GM12878 (cell line): ENCODE measurements around the gene SLC24A3. TPM values are rescaled to one million over a fixed set of nuclear protein-coding genes. Genes with fewer than 3 reads are reported as not detected.

Source experiments
- ATAC-seq: fragments of 200-7000 bp; cut with Tn5 transposase; 3 replicates; pipeline ENCODE4 v1.9.1; 2020; ENCODE audit warnings: mild to moderate bottlenecking, moderate library complexity
- BruUV-seq: library from RNA; stranded (reverse); fragments of 400-500 nt; replicated peaks from 2 replicates; lab custom pipeline; 2021; lab: Mats Ljungman, UMichigan
- CTCF ChIA-PET: fragments of 300-600 bp; sonication (Branson Sonifier 250); formaldehyde crosslinking; extraction: SDS; loops from one replicate; lab custom pipeline; 2021; ENCODE audit warnings: inconsistent platforms; lab: Yijun Ruan, JAX
- POLR2A ChIA-PET: fragments of 350-600 bp; formaldehyde crosslinking; extraction: SDS; loops from one replicate; lab custom pipeline; 2021; ENCODE audit warnings: inconsistent platforms; lab: Charles Lee
- RAD21 ChIA-PET: fragments of 300-600 bp; sonication (Branson Sonifier 250); formaldehyde crosslinking; loops from one replicate; lab custom pipeline; 2023; ENCODE audit warnings: antibody characterized with exemption; ENCODE audit not compliant: unreplicated experiment; lab: Charles Lee
- SMC1A ChIA-PET: fragments of 300-600 bp; sonication (Branson Sonifier 250); formaldehyde crosslinking; loops from one replicate; lab custom pipeline; 2023; ENCODE audit not compliant: unreplicated experiment, uncharacterized antibody; lab: Charles Lee
- DNase-seq: peaks from one replicate; pipeline ENCODE4 v3.0.0-alpha.2; 2011; ENCODE audit warnings: low read depth, low spot score
- FAIRE-seq: peaks from 3 replicates; lab custom pipeline; 2011; peaks lifted over from hg19 to GRCh38; lab: Jason Lieb, UNC
- H2AFZ ChIP-seq: 2 replicates; pipeline ENCODE4 v1.6.0; 2011; ENCODE audit warnings: low read depth, low read length, control low read depth; ENCODE audit not compliant: control insufficient read depth
- H3K27ac ChIP-seq: 2 replicates; pipeline ENCODE4 v1.5.1; 2011; ENCODE audit warnings: control low read depth; ENCODE audit not compliant: control insufficient read depth, insufficient read depth
- H3K27me3 ChIP-seq, 2 experiments: replicated peaks in 1 of 2; 2 replicates each; pipeline versions ENCODE4 v1.6.0 to v1.6.1; 2011; ENCODE audit warnings: low read length in 1 of 2; ENCODE audit not compliant: control insufficient read depth in 2 of 2, insufficient read depth in 2 of 2
- H3K36me3 ChIP-seq, 2 experiments: 2 replicates each; pipeline ENCODE4 v1.5.1; 2011; ENCODE audit warnings: low read length in 1 of 2; ENCODE audit not compliant: control insufficient read depth in 2 of 2, insufficient read depth in 2 of 2
- H3K4me1 ChIP-seq: 2 replicates; pipeline ENCODE4 v1.6.1; 2011; ENCODE audit warnings: mild to moderate bottlenecking, low read length, moderate library complexity, mixed read lengths; ENCODE audit not compliant: control insufficient read depth, insufficient read depth
- H3K4me2 ChIP-seq: 2 replicates; pipeline ENCODE4 v1.6.0; 2011; ENCODE audit warnings: control low read depth; ENCODE audit not compliant: control insufficient read depth, insufficient read depth
- H3K4me3 ChIP-seq: fragments of 200-600 bp; sonication (generic); 2 replicates; pipeline ENCODE4 v1.5.1; 2016
- H3K79me2 ChIP-seq: 2 replicates; pipeline ENCODE4 v1.6.0; 2011; ENCODE audit warnings: low read length; ENCODE audit not compliant: control insufficient read depth, insufficient read depth
- H3K9ac ChIP-seq: 2 replicates; pipeline ENCODE4 v1.8.0; 2011; ENCODE audit warnings: low read length, control low read depth, mixed read lengths; ENCODE audit not compliant: control insufficient read depth, insufficient read depth
- H3K9me3 ChIP-seq: replicated peaks from 3 replicates; pipeline ENCODE4 v1.5.1; 2011; ENCODE audit warnings: mild to moderate bottlenecking, low read length; ENCODE audit not compliant: control insufficient read depth, insufficient read depth
- H4K20me1 ChIP-seq: 2 replicates; pipeline ENCODE4 v1.6.0; 2011; ENCODE audit not compliant: control insufficient read depth, insufficient read depth
- BRCA1 ChIP-seq: IDR thresholded peaks from 2 replicates; pipeline ENCODE4 v1.6.1; 2011; ENCODE audit warnings: low read depth, low read length, improper control_type of control experiment
- EP300 ChIP-seq, 2 experiments: fragments of 150-350 bp in 1 of 2; IDR thresholded peaks; 2 replicates each; pipeline ENCODE4 v1.6.1; 2011 to 2012; ENCODE audit warnings: low read depth in 2 of 2, low read length in 2 of 2, borderline replicate concordance in 1 of 2, improper control_type of control experiment in 1 of 2, inconsistent platforms in 1 of 2; ENCODE audit not compliant: control insufficient read depth in 1 of 2
- EZH2 ChIP-seq: IDR thresholded peaks from 2 replicates; pipeline ENCODE4 v1.6.1; 2012; ENCODE audit warnings: low read depth, mild to moderate bottlenecking, control low read depth, inconsistent platforms, low read length, borderline replicate concordance; ENCODE audit not compliant: control insufficient read depth
- FOXK2 ChIP-seq: fragments of 450-650 bp; IDR thresholded peaks from 2 replicates; pipeline ENCODE4 v1.6.1; 2017; ENCODE audit warnings: mild to moderate bottlenecking, moderate library complexity
- HCFC1 ChIP-seq: fragments of 150-350 bp; IDR thresholded peaks from 2 replicates; pipeline ENCODE4 v1.6.1; 2014; ENCODE audit warnings: low read length
- HDGF ChIP-seq: fragments of 450-650 bp; IDR thresholded peaks from 2 replicates; pipeline ENCODE4 v1.6.1; 2016; ENCODE audit warnings: antibody characterized with exemption
- NR2F1 ChIP-seq: fragments of 450-650 bp; conservative IDR thresholded peaks from 2 replicates; pipeline ENCODE4 v1.6.1; 2017; ENCODE audit warnings: mild to moderate bottlenecking
- POLR2AphosphoS2 ChIP-seq: IDR thresholded peaks from 2 replicates; pipeline ENCODE4 v1.6.1; 2011; ENCODE audit warnings: low read depth, mild to moderate bottlenecking, low read length, improper control_type of control experiment, moderate library complexity
- POU2F2 ChIP-seq: IDR thresholded peaks from 3 replicates; pipeline ENCODE4 v1.6.1; 2011; ENCODE audit warnings: low read depth, mild to moderate bottlenecking, low read length, borderline replicate concordance
- SMARCA5 ChIP-seq: fragments of 450-650 bp; IDR thresholded peaks from 2 replicates; pipeline ENCODE4 v1.6.1; 2017; ENCODE audit warnings: mild to moderate bottlenecking
- SREBF1 ChIP-seq: IDR thresholded peaks from 2 replicates; pipeline ENCODE4 v1.6.1; 2012; ENCODE audit warnings: mild to moderate bottlenecking, low read length
- ZSCAN29 ChIP-seq: fragments of 450-650 bp; IDR thresholded peaks from 2 replicates; pipeline ENCODE4 v1.6.1; 2017; ENCODE audit warnings: mild to moderate bottlenecking, moderate library complexity
- WGBS: methylation state at CpG from one replicate; pipeline ENCODE4 v1.1.6; 2016; ENCODE audit warnings: low lambda C conversion rate; ENCODE audit not compliant: insufficient replicate concordance, insufficient coverage; ENCODE audit errors: missing lambda C conversion rate; 5-methylcytosine and 5-hydroxymethylcytosine counted together
- in situ Hi-C: fragments of 300-500 bp; cut with MboI; formaldehyde crosslinking; loops from 9 replicates; pipeline ENCODE4 v1.14.3; 2018; ENCODE audit warnings: mixed read lengths
- intact Hi-C: fragments of 100-400 bp; cut with micrococcal nuclease; formaldehyde crosslinking; loops from one replicate; pipeline ENCODE4 v1.14.2; 2022; ENCODE audit not compliant: unreplicated experiment
- polyA plus RNA-seq, 11 experiments: library from polyadenylated mRNA; depleted of rRNA in 4 of 11; unstranded in 6 of 11; stranded (reverse) in 5 of 11; fragments of >200 nt; fragmentation: Nextera tagmentation in 4 of 11; fragmentation: Illumina TruSeq in 1 of 11; extraction: Ambion mirVana in 4 of 11; extraction: Trizol in 1 of 11; gene quantifications; 1 replicate in 1 of 11; 2 replicates in 10 of 11; pipeline versions ENCODE4 v1.2.1 to v1.2.3, GENCODE V29; 2011 to 2016; ENCODE audit warnings: inconsistent platforms in 2 of 11, missing spikeins in 2 of 11, low read depth in 1 of 11
- total RNA-seq, 4 experiments: library from RNA; depleted of rRNA in 3 of 4; stranded (reverse); fragments of >200 nt in 3 of 4; fragmentation: Illumina TruSeq in 1 of 4; extraction: Trizol in 1 of 4; gene quantifications; 2 replicates each; pipeline versions ENCODE4 v1.2.1 to v1.2.3, GENCODE V29; 2013 to 2021
- TF ChIP-seq, protein P1 (sequence below): fragments of 450-650 bp; IDR thresholded peaks from 2 replicates; pipeline ENCODE4 v1.6.1; 2017; ENCODE audit warnings: mild to moderate bottlenecking, low read depth, inconsistent platforms; ENCODE audit not compliant: poor library complexity, severe bottlenecking

SLC24A3 gene
- total and polyA plus RNA-seq, 10 of the 15 experiments (the other 5 are each of a cell fraction or from before 2014, with no cell fraction given), result 0.04 TPM; not detected in 9

DNA sequence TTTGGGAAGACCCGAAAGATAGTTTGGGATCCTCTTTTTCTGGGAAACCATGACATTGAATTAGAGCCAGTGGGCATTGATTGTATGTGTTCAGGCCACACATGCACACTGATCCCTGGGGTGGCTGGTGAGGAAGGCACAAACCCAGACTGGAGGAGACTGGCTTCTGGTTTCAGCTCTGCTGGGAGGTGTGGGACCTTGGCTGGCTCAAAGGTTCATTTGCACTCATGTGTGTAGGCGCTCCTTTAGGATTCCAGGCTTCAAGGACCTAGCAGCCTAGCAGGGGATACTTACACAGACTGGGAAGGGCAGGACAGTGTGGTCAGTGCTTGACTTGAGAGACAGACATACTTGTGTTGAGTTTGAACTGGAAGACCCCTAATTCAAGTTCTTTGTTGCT is 552.8 kb downstream of the SLC24A3 start:
- H3K4me1 ChIP-seq, result no peaks in the 10 kb centered on the region
- WGBS, result 13% methylated on average over 2 of the region's 2 CpGs

DNA sequence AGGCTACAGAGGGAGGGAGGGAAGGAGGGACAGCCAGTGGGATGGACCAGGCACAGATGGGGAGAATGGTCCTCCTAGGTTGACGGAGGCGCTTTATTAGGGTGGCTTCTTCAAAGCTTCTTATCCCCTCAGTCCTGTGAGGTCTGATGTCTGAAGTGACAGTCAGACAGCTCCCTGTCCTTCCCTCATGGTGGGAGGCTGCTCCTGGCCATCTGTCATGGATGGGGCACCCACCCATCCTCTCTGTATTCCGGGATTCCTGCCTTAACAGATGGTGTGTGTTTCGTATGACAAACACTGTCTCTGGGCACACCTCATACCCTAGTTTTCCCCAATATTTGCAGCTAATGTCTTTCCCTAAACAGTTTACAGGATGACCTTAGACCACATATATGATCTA is 553.5 kb downstream of the SLC24A3 start:
- RAD21 ChIA-PET, result no interaction called here
- in situ Hi-C loops, result no loop called here
- Histone ChIP-seq H4K20me1 (no peaks in the 10 kb centered on the region), H3K4me1 (no peaks in the 10 kb centered on the region), H3K79me2 (no peaks in the 10 kb centered on the region), H3K4me3 (no peak overlapping the region)
- ATAC-seq (no peak), DNase-seq (no peak)
- SMC1A ChIA-PET, result interaction anchor here (1.2 kb wide), 1 partner anchor 15 kb away, joined by 3 read pairs; no protein-coding TSS in a partner anchor
- no TSS peak for BruUV-seq
- CTCF ChIA-PET, result interaction anchor here (1.4 kb wide), 1 partner anchor 73 kb away, joined by 3 read pairs; no protein-coding TSS in a partner anchor
- 36% methylated on average over 4 of the region's 4 CpGs for WGBS
- POLR2A ChIA-PET, result no interaction called here
- no peak for TF ChIP-seq POU2F2
- no peak for TF ChIP-seq POLR2AphosphoS2
- TF ChIP-seq SMARCA5, result no peak
- TF ChIP-seq HCFC1, result no peak
- TF ChIP-seq EZH2, result no peak
- TF ChIP-seq ZSCAN29, result no peak
- TF ChIP-seq NR2F1, result no peak
- TF ChIP-seq SREBF1, result no peak
- TF ChIP-seq EP300 (IDR thresholded peaks at IDR 0.05; ENCODE audit: borderline replicate concordance in 1 of 2, control insufficient read depth in 1 of 2, low read depth in 2 of 2, low read length in 2 of 2), result no peak
- TF ChIP-seq BRCA1, result no peak
- TF ChIP-seq FOXK2, result no peak
- no peak for TF ChIP-seq HDGF
- TF ChIP-seq, all 136 proteins: peak for 0
- no peak overlapping the region for H2AFZ ChIP-seq
- FAIRE-seq, result no peak
- no peak overlapping the region for H3K4me2 ChIP-seq
- no peaks in the 10 kb centered on the region for H3K9me3 ChIP-seq
- H3K9ac ChIP-seq, result no peak overlapping the region
- H3K27me3 ChIP-seq, result peaks cover 1 to 7% of the 10 kb centered on the region in 2 experiments
- intact Hi-C loops, result no loop called here
- H3K27ac ChIP-seq, result no peak overlapping the region
- no peaks in the 10 kb centered on the region for H3K36me3 ChIP-seq

More for the DNA sequence above, 552.8 kb downstream of the SLC24A3 start:
- RAD21 ChIA-PET, result interaction anchor here (1.6 to 1.8 kb wide), 2 partner anchors 14 to 18 kb away, joined by 3 to 4 read pairs; no protein-coding TSS in a partner anchor
- in situ Hi-C loops (no loop called here), intact Hi-C loops (no loop called here)
- no peaks in the 10 kb centered on the region for H3K9me3 ChIP-seq
- H3K27me3 ChIP-seq, result peaks cover 4 to 7% of the 10 kb centered on the region in 2 experiments
- CTCF ChIA-PET, result no interaction called here
- no peaks in the 10 kb centered on the region for H4K20me1 ChIP-seq
- TF ChIP-seq, protein P1, sequence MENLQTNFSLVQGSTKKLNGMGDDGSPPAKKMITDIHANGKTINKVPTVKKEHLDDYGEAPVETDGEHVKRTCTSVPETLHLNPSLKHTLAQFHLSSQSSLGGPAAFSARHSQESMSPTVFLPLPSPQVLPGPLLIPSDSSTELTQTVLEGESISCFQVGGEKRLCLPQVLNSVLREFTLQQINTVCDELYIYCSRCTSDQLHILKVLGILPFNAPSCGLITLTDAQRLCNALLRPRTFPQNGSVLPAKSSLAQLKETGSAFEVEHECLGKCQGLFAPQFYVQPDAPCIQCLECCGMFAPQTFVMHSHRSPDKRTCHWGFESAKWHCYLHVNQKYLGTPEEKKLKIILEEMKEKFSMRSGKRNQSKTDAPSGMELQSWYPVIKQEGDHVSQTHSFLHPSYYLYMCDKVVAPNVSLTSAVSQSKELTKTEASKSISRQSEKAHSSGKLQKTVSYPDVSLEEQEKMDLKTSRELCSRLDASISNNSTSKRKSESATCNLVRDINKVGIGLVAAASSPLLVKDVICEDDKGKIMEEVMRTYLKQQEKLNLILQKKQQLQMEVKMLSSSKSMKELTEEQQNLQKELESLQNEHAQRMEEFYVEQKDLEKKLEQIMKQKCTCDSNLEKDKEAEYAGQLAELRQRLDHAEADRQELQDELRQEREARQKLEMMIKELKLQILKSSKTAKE, result no peak
- no peak overlapping the region for H2AFZ ChIP-seq
- ATAC-seq, result no peak
- DNase-seq, result no peak
- H3K27ac ChIP-seq, result no peak overlapping the region
- H3K4me2 ChIP-seq, result no peak overlapping the region
- H3K9ac ChIP-seq, result no peak overlapping the region
- H3K36me3 ChIP-seq, result no peaks in the 10 kb centered on the region
- no TSS peak for BruUV-seq
- no peak overlapping the region for H3K4me3 ChIP-seq
- FAIRE-seq, result no peak
- no peaks in the 10 kb centered on the region for H3K79me2 ChIP-seq
- POLR2A ChIA-PET, result no interaction called here
- SMC1A ChIA-PET, result no interaction called here
